BJ (cell line): ENCODE measurements around the gene VDR. TPM values are rescaled to one million over a fixed set of nuclear protein-coding genes. Genes with fewer than 3 reads are reported as not detected.

Experiments
- CTCF ChIA-PET: fragments of 350-600 bp; formaldehyde crosslinking; extraction: SDS; loops from one replicate; lab custom pipeline; 2021; ENCODE audit warnings: antibody characterized with exemption, inconsistent platforms; lab: Yijun Ruan, JAX
- POLR2A ChIA-PET: fragments of 300-600 bp; sonication (Branson Sonifier 250); formaldehyde crosslinking; extraction: SDS; loops from one replicate; lab custom pipeline; 2021; ENCODE audit warnings: antibody characterized with exemption; lab: Charles Lee
- DNase-seq: peaks from one replicate; pipeline ENCODE4 v3.0.0-alpha.2; 2011; ENCODE audit warnings: low read depth
- H3K27me3 ChIP-seq: 2 replicates; pipeline ENCODE4 v1.6.0; 2011; ENCODE audit warnings: low read length; ENCODE audit not compliant: control insufficient read depth, insufficient read depth
- H3K36me3 ChIP-seq: 2 replicates; pipeline ENCODE4 v1.5.1; 2011; ENCODE audit warnings: low read length; ENCODE audit not compliant: control insufficient read depth, insufficient read depth
- H3K4me3 ChIP-seq: 2 replicates; pipeline ENCODE4 v1.5.1; 2011; ENCODE audit warnings: low read depth, mild to moderate bottlenecking, control low read depth, low read length
- CTCF ChIP-seq: IDR thresholded peaks from 2 replicates; pipeline ENCODE4 v1.5.1; 2011; ENCODE audit warnings: low read depth, mild to moderate bottlenecking, control low read depth, inconsistent platforms, low read length, moderate library complexity; ENCODE audit not compliant: insufficient read depth
- polyA plus RNA-seq: library from polyadenylated mRNA; depleted of rRNA; stranded (reverse); fragments of >200 nt; gene quantifications from 2 replicates; pipeline ENCODE4 v1.2.3, GENCODE V29; 2011

VDR gene
- polyA plus RNA-seq, 1 experiment = 40.5 TPM

- TF ChIP-seq CTCF = no peak
- no peak for DNase-seq
- no peak overlapping the region for H3K4me3 ChIP-seq
- ChIA-PET CTCF (interaction anchor here (0.6 to 3.4 kb wide), 4 partner anchors 13 to 110 kb away, joined by 3 to 18 read pairs (median 4); no protein-coding TSS in a partner anchor), POLR2A (interaction anchor here (0.6 kb wide), 1 partner anchor 202 kb away, joined by 27 read pairs; no protein-coding TSS in a partner anchor)
- no peaks in the 10 kb centered on the region for H3K27me3 ChIP-seq
- peaks cover 17% of the 10 kb centered on the region for H3K36me3 ChIP-seq
Measured at GRCh38 chr12:47851303-47851952, 53.4 kb downstream of the VDR start.

DNA sequence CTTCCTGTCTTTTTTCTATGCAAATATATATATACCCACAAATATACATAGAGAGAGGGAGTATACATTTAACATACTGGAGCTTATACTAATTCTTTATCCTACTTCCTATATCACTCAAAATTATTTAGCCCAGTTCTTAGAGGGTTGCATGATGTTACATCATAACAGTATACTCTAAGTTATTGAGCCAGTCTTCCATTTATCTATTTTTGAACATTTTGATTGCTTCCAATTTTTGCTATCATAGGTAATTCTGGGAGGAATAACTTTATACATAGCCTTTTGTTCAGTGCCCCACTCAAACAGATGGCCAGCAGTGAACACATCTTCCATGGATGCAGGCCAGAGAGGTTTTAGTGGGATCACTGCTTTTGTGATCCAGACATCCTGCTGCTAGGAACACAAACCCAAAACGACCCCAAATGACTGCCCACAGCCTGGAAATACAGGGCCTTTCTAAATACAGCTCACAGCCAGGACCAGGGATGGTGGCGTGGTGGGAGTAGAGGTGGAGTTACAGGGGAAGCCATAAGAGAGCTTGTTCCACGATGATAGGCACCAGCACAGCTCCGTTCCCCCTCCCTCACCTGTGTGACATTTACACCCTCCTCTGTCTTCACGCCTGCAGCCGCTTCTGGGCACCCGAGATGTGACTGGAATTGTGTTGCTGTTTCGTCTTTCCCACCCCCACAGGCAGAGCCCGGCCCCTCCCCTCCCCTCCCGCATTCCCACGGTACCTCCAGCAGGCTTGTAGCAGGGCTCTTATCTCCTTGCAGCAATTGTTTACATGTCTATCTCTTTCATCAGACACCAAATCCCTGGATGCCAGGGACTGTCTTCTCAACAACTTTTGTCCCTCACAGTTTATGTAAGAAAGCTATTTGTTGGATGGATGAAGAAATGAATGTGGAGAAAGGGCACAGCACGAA is 54.4 kb downstream of the VDR start:
- peaks cover 20% of the 10 kb centered on the region for H3K36me3 ChIP-seq
- no peak for DNase-seq
- H3K27me3 ChIP-seq = no peaks in the 10 kb centered on the region
- no peak for TF ChIP-seq CTCF
- ChIA-PET POLR2A (no interaction called here), CTCF (interaction anchor here (1.4 to 3.4 kb wide), 2 partner anchors 12 to 17 kb away, joined by 3 to 18 read pairs; no protein-coding TSS in a partner anchor)
- no peak overlapping the region for H3K4me3 ChIP-seq

DNA sequence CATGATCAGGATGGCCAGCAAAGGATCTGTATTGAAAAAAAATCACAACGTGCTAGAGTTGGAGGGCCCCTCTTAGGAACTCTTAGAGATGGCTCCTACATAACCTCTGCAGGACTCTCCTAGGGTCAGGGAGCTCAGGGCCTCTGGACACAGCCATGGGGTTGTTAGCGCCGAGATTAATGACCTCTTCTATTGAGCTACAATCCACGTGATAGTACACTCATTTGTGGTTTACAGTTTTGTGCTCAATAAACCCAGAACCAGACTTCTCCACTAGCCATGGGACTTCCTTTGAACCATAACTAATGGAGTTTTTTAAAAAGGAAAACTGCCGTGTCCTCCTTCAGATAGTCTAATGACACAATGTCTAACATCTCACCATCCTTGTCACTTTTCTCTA is 55.5 kb downstream of the VDR start:
- no peak for DNase-seq
- ChIA-PET POLR2A (interaction anchor here (0.6 kb wide), 1 partner anchor 64 kb away, joined by 4 read pairs; no protein-coding TSS in a partner anchor), CTCF (interaction anchor here (0.9 to 3.4 kb wide), 2 partner anchors 11 to 134 kb away, joined by 3 to 18 read pairs; no protein-coding TSS in a partner anchor)
- Histone ChIP-seq H3K27me3 (no peaks in the 10 kb centered on the region), H3K4me3 (no peak overlapping the region), H3K36me3 (peaks cover 21% of the 10 kb centered on the region)
- TF ChIP-seq CTCF = no peak

DNA sequence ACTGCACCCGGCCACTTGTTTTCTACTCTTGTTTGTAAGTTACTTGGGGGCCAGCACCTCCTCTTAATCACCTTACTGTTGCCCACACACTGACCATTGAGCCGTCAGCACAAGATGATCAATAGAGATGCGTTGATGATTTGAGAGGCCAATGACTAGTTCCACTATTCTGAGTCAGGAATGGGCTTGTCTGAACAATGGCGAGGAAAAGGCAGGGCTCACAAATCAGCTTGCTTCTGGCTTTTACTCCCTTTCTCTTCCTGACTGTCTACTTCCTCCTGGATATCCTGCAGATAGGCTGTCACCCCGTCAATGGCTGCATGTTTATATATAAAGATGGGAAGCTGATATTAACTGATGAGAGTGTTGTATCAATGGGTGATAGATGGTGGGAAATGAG is 55.9 kb downstream of the VDR start:
- H3K36me3 ChIP-seq = peaks cover 21% of the 10 kb centered on the region
- ChIA-PET CTCF (interaction anchor here (0.9 to 3.4 kb wide), 3 partner anchors 10 to 134 kb away, joined by 3 to 18 read pairs (median 17); no protein-coding TSS in a partner anchor), POLR2A (interaction anchor here (0.6 kb wide), 1 partner anchor 64 kb away, joined by 4 read pairs; no protein-coding TSS in a partner anchor)
- DNase-seq = no peak
- no peaks in the 10 kb centered on the region for H3K27me3 ChIP-seq
- TF ChIP-seq CTCF = no peak
- H3K4me3 ChIP-seq = no peak overlapping the region
